GM18499 (cell line): ENCODE data around the gene HIPK1.
"Not testable (repeated sequence)": the region's sequence is repeated elsewhere in the genome, so short reads cannot be mapped to it uniquely, and the experiment has no call there.

Experiments used
- ATAC-seq: cut with Tn5 transposase; IDR thresholded peaks from one replicate; pipeline ENCODE4 v1.9.1; 2021; ENCODE audit warnings: moderate number of reproducible peaks; ENCODE audit not compliant: insufficient read depth, unreplicated experiment

HIPK1 gene

DNA sequence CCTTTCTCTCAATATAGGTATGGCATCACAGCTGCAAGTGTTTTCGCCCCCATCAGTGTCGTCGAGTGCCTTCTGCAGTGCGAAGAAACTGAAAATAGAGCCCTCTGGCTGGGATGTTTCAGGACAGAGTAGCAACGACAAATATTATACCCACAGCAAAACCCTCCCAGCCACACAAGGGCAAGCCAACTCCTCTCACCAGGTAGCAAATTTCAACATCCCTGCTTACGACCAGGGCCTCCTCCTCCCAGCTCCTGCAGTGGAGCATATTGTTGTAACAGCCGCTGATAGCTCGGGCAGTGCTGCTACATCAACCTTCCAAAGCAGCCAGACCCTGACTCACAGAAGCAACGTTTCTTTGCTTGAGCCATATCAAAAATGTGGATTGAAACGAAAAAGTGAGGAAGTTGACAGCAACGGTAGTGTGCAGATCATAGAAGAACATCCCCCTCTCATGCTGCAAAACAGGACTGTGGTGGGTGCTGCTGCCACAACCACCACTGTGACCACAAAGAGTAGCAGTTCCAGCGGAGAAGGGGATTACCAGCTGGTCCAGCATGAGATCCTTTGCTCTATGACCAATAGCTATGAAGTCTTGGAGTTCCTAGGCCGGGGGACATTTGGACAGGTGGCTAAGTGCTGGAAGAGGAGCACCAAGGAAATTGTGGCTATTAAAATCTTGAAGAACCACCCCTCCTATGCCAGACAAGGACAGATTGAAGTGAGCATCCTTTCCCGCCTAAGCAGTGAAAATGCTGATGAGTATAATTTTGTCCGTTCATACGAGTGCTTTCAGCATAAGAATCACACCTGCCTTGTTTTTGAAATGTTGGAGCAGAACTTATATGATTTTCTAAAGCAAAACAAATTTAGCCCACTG lies 11.5 kb downstream of the HIPK1 start:
- no peak for ATAC-seq

DNA sequence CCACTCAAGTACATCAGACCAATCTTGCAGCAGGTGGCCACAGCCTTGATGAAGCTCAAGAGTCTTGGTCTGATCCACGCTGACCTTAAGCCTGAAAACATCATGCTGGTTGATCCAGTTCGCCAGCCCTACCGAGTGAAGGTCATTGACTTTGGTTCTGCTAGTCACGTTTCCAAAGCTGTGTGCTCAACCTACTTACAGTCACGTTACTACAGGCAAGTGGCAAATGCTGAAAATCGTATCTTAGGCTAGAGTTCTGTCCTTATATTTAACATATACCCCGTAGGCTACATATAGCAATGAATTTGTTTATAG lies 12.1 kb downstream of the HIPK1 start:
- no peak for ATAC-seq

DNA sequence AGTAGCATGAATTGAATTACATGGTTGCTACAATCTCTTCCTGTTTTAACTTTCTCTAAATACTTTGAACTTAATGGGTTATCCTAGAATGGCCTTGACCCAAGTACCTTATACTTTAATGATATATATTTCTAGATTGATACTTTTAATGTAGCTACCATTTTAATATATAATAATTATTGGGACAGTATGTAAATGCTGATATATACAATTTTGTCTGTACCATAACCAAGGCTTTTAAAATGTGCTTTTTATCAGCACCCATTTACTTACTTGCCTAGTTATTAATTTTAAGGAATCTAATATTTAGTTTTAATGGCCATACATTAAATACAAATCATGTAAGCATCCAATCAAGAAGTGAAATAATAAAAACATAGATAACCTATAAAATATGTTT lies 13.4 kb downstream of the HIPK1 start:
- ATAC-seq: no peak

DNA sequence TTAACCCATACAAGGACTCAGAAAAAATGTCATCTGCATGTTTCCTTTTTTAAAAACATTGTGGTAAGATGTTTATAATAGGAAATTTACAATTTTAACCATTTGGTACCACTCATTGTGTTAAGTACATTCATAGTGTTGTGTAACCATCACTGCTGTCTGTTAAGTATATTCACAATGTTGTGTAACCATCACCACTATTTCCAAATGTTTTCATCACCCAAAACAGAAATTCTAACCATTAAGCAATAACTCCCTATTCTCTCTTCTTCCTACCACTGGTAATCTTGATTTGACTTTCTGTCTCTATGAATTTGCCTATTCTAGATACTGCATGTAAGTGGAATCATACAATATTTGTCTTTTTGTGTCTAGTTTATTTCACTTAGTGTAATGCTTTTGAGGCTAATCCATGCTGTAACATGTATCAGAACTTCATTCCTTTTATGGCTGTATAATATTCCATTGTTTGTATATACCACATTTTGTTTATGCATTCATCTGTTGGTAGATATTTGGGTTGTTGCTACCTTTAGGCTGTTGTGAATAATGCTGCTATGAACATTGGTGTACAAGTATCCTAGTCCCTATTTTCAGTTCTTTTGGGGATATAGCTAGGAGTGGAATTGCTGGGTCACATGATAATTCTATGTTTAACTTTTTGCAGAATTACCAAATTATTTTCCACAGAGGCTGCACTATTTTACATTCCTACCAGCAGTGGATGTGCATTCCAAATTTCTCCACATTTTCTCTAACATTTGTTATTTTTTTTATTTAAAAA lies 14.1 kb downstream of the HIPK1 start:
- ATAC-seq: no peak

DNA sequence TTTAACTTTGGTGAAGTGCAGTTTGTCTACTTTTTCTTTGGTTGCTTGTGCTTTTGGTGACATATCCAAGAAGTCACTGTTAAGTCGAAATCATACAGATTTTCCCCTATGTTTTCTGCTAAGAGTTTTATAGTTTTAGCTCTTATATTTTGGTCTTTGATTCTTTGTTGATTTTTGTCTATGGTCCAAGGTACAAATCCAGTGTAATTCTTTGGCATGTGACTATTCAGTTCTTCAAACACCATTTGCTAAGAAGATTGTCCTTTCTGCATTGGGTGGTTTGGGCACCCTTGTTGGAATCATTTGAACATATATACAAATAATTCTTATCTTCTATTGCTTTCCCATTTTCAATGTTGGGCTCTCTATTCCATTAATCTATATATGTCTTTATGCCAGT lies 16.2 kb downstream of the HIPK1 start:
- ATAC-seq: no peak

DNA sequence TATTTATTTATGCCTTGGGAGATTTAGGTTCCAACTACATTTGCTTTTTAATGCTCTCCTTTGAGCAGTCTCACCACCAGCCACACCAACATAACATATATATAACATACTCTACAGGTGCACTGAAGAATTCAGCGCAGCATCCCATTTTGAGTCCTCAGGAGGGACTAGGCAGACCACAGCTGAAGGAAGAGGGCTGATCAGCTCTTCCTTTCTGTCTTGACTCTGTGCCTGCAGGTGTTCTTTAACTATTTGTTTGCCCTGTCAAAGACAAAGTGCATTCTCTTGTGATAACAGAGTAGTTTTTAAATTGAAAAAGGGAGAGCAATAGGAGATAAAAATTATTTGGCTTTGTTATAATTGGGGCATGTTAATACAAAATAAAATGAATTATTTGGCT lies 17.0 kb downstream of the HIPK1 start:
- ATAC-seq: no peak

DNA sequence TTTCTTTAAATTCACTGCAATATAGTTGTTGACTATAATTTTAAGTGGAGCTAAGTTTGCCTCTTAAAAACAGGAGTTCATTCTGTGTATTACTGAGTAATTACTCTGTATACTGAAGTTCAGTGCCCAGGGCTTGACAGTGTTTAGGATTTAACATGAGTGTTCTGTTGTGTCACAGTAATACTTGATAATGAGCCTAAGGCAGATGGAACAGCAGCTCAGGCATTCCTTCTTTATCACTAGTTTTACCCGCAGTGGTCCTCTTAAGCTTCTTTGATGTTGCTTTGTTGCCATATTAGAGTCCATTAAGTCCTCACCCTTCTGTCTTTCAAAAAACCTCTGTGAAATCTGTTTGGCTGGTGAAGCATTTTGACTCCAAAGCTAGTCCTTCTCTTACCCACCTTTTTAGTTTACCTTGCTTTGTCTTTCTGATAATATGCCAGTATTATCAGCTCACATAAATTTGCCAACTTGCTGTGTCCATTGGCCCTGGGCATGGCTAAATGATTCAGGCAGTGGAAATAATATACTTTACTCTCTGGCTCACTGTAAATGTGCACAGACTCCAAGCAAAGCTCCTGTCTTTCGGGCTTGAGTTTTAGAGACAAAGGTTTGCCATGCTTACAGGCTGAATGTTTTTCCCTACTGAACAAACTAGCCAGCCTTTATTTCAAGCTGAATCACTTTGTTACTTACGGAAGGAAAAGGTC lies 17.7 kb downstream of the HIPK1 start:
- ATAC-seq: no peak

DNA sequence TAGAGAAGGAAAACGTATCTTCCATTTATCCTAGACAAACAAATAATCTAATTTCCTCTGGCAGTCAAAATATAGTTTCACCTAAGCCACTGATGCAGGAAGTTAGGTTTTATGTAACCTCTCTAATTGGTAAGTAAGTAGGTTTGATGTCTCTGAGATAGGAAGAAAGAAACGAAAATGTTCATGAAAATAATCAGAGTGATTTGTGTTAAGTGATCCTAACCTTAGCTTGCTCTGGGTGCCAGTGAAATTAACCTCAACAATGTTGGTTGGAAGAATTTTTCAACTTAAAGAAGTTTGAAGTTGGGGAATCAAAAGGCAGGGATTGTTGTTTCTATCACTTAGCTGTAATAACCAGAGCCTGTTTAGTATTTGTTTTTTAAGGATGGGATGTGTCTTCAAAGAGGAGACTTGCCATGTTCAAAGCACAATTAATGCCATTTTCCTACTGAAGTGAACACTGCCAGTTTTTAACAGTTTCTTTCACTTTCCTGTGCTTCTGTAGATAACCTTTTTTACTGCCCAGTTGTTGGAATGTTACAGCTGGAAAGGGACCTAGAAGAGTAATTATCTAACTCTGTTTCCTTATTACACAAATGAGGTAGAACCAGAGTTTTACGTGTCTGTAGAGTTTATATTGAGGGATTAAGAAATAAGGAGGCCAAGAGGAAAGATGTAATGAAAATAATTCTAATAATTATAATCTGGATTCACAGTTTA lies 18.4 kb downstream of the HIPK1 start:
- no peak for ATAC-seq

DNA sequence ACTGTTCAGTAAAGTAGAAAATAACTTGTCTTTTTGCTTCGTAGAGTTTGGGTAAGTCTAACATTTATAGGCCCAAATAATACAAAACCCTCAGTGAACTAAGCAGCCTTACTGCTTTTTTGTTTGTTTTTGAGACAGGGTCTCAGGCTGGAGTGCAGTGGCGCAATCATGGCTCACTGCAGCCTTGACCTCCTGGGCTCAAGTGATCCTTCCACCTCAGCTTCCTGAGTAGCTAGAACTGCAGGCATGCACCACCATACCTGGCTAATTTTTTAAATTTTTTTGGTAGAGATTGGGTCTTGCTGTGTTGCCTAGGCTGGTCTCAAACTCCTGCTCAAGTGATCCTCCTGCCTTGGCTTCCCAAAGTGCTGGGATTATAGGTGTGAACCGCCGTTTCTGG lies 19.0 kb downstream of the HIPK1 start:
- not testable (repeated sequence) for ATAC-seq

DNA sequence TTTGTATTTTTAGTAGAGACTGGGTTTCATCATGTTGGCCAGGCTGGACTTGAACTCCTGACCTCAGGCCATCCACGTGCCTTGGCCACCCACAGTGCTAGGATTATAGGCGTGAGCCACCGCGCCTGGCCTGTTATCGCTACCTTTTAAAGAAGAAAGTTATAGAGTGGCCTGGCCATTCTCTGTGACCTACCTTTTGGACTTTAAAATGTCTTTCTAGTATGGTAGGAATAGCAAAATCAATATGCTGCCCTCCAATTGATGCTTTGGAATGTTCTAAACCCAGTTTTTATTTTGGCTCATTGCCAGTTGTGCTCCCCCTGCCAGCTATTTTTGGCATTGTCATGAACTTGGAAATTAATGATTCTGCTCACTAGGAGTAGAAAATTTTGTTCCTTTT lies 19.9 kb downstream of the HIPK1 start:
- ATAC-seq: no peak

DNA sequence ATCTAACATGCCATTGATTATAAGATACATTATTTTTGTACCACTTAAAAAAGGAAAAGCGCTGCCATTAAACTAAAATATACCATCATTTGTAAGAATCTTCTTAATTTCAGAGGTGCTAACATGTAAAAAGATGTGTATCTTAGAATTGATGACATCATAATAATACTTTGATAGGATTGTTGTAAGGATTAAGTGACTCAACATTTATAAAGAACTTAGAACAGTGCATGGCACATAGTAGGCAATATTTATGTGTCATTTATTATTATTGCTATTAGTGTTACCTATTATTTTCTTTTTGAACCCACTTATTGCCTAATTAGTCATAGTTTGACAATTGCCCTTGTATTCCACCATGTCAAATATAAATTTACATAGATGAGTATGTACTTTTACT lies 21.8 kb downstream of the HIPK1 start:
- no peak for ATAC-seq

DNA sequence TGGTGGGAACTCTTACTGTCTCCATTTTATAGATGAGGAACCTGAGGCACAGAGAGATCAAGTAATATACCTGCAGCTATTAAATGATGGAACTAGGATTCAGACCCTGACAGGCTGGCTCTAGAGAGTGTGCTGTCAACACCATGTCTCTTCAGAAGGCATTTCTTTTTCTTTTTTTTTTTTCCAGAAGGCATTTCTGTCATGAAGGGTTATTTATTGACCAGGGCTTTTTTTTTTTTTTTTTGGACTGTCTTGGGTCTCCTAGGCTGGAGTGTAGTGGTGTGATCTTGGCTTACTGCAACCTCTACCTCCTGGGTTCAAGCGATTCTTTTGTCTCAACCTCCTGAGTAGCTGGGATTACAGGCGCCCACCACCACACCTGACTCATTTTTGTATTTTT lies 22.6 kb downstream of the HIPK1 start:
- ATAC-seq: no peak

DNA sequence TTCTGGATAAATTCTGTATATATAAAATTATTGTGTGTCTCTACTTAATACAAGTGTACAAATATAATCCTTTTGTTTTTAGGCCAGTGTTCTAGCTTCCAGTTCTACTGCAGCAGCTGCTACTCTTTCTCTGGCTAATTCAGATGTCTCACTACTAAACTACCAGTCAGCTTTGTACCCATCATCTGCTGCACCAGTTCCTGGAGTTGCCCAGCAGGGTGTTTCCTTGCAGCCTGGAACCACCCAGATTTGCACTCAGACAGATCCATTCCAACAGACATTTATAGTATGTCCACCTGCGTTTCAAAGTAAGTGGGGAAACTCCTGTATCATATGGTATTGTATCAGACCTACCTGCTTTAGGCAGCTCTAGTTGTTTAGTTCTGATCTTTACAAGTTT lies 28.9 kb downstream of the HIPK1 start:
- ATAC-seq: no peak

DNA sequence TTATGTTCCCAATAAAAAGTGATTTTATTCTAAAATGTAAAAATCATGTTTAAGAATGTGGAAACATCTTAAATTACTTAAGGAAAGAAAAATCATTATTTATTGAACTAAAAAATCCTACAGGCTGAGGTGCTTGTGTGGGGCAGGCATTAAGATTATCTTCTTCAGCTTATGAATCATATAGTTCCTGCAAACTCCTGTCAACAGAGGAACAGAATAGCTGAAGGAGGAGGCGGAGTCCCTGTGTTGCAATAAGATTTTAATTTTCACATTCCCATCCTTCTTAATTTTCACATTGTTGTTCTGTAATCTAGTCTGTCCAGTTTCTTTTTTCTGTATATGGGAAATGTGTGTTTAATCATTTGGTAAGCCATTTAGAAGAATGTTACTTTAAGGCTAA lies 29.6 kb downstream of the HIPK1 start:
- no peak for ATAC-seq

DNA sequence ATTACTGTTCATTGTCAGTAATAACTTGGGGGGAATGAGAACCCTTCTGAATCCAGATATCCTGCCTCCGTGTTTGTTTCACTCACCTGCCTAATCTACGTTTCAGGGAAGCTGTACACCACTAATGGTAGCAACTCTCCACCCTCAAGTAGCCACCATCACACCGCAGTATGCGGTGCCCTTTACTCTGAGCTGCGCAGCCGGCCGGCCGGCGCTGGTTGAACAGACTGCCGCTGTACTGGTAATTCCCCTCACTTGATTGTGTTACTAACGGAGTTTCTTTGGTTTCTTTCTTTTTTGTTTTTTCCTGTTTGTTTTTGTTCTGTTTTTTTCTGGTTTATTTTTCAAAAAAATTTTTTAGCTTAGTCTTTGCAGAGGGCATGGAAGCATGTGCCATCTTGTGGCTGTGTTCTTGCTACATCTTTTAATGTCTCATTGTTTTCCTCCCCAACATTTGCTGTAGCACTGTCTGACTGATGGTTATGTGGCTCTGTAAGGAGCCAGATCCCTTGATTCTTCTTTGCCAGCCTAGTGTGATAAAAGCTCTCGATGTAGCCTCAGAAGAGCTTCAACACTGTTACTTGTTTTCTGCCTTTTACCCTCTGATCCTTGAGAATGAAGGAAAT lies 34.3 kb downstream of the HIPK1 start:
- ATAC-seq: no peak

DNA sequence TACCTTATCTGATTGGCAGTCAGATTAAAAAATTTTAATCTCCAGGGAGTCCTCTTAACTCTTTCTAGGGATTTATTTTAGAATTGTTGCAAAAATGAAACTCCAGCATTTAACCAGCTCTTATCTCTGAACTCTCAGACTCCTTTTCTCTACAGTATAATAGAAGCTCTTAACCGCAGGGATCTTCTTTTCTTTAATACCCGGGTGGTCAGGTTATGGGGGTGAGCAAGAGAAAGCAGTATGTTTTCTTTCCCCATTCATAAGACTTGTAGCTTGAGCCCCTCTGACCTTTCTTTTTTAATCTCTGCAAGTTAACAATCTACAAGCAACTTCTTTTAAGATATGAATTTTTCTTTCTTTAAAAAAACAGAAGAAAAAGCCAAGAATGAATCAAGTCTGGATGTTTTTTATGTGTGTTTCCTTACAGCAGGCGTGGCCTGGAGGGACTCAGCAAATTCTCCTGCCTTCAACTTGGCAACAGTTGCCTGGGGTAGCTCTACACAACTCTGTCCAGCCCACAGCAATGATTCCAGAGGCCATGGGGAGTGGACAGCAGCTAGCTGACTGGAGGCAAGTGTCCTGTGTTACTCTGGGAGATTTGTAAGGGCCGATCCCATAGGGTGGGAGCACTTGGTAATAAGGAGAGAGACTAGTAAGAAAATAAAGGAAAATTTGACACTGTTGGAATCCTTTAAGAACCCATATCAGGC lies 36.7 kb downstream of the HIPK1 start:
- no peak for ATAC-seq

DNA sequence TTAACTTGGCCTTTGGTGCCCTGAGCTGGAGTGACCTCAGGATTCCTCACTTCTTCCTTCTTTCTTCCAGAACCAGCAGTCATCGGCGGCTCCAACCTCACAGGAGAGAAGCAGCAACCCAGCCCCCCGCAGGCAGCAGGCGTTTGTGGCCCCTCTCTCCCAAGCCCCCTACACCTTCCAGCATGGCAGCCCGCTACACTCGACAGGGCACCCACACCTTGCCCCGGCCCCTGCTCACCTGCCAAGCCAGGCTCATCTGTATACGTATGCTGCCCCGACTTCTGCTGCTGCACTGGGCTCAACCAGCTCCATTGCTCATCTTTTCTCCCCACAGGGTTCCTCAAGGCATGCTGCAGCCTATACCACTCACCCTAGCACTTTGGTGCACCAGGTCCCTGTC lies 43.8 kb downstream of the HIPK1 start:
- no peak for ATAC-seq

DNA sequence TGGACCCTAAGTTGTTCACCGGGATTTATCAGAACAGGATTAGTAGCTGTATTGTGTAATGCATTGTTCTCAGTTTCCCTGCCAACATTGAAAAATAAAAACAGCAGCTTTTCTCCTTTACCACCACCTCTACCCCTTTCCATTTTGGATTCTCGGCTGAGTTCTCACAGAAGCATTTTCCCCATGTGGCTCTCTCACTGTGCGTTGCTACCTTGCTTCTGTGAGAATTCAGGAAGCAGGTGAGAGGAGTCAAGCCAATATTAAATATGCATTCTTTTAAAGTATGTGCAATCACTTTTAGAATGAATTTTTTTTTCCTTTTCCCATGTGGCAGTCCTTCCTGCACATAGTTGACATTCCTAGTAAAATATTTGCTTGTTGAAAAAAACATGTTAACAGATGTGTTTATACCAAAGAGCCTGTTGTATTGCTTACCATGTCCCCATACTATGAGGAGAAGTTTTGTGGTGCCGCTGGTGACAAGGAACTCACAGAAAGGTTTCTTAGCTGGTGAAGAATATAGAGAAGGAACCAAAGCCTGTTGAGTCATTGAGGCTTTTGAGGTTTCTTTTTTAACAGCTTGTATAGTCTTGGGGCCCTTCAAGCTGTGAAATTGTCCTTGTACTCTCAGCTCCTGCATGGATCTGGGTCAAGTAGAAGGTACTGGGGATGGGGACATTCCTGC lies 46.2 kb downstream of the HIPK1 start:
- no peak for ATAC-seq
